CD14-positive monocyte (primary cell): Measurements from ENCODE around the gene GGN. TPM values are rescaled to one million over a fixed set of nuclear protein-coding genes. Genes with fewer than 3 reads are reported as not detected.
A peak's percentile ranks its signal among the peaks of the same experiment; 100 is the strongest.

Source experiments
- DNase-seq, 3 donors: peaks; one replicate each; pipeline ENCODE4 v3.0.0-alpha.2; 2011 to 2022
- H2AFZ ChIP-seq: 2 replicates; pipeline ENCODE4 v1.6.0; 2012; ENCODE audit warnings: mild to moderate bottlenecking, low read depth, low read length, inconsistent platforms; ENCODE audit not compliant: insufficient read depth, poor library complexity, severe bottlenecking
- H3K27ac ChIP-seq, 2 donors: 1 replicate in 1 of 2; 2 replicates in 1 of 2; pipeline ENCODE4 v1.5.1; 2012 to 2013; ENCODE audit warnings: low read length in 2 of 2, control low read depth in 1 of 2, inconsistent platforms in 1 of 2, low read depth in 1 of 2, mild to moderate bottlenecking in 1 of 2
- H3K27me3 ChIP-seq, 2 donors: one replicate each; pipeline versions ENCODE4 v1.6.0 to v1.6.1; 2011 to 2013; ENCODE audit warnings: low read length in 2 of 2; ENCODE audit not compliant: control insufficient read depth in 2 of 2, insufficient read depth in 2 of 2
- H3K36me3 ChIP-seq, 2 donors: replicated peaks in 1 of 2; 1 replicate in 1 of 2; 2 replicates in 1 of 2; pipeline versions ENCODE4 v1.5.1 to v1.6.1; 2012 to 2013; ENCODE audit warnings: low read length in 2 of 2, control low read depth in 1 of 2, inconsistent platforms in 1 of 2, mild to moderate bottlenecking in 1 of 2; ENCODE audit not compliant: insufficient read depth in 2 of 2, control insufficient read depth in 1 of 2
- H3K4me1 ChIP-seq, 2 donors: 1 replicate in 1 of 2; 2 replicates in 1 of 2; pipeline versions ENCODE4 v1.5.1 to v1.6.1; 2012 to 2013; ENCODE audit warnings: low read length in 2 of 2, control low read depth in 1 of 2, inconsistent platforms in 1 of 2, mild to moderate bottlenecking in 1 of 2, moderate library complexity in 1 of 2; ENCODE audit not compliant: insufficient read depth in 2 of 2, control insufficient read depth in 1 of 2
- H3K4me2 ChIP-seq: replicated peaks from 2 replicates; pipeline ENCODE3; 2012; ENCODE audit warnings: low read length, moderate library complexity, mild to moderate bottlenecking; ENCODE audit not compliant: poor library complexity, severe bottlenecking; ENCODE audit errors: extremely low read depth
- H3K4me3 ChIP-seq, 3 experiments: fragments of 200-600 bp in 1 of 3; sonication (generic) in 1 of 3; replicated peaks in 1 of 3; 1 replicate in 2 of 3; 2 replicates in 1 of 3; pipeline ENCODE4 v1.5.1; 2011 to 2013; ENCODE audit warnings: low read length in 3 of 3, mild to moderate bottlenecking in 3 of 3, control low read depth in 2 of 3, low read depth in 2 of 3, inconsistent platforms in 1 of 3, moderate library complexity in 1 of 3
- H3K79me2 ChIP-seq: 2 replicates; pipeline ENCODE4 v1.6.0; 2012; ENCODE audit warnings: mild to moderate bottlenecking, control low read depth, inconsistent platforms, low read length, moderate library complexity; ENCODE audit not compliant: insufficient read depth
- H3K9ac ChIP-seq: 2 replicates; pipeline ENCODE4 v1.6.0; 2017; ENCODE audit warnings: low read length, mild to moderate bottlenecking; ENCODE audit not compliant: insufficient read depth, poor library complexity, severe bottlenecking
- H3K9me3 ChIP-seq, 2 donors: replicated peaks in 1 of 2; 1 replicate in 1 of 2; 2 replicates in 1 of 2; pipeline versions ENCODE4 v1.5.1 to v1.6.1; 2012 to 2013; ENCODE audit warnings: low read length in 2 of 2, control low read depth in 1 of 2; ENCODE audit not compliant: control insufficient read depth in 1 of 2, insufficient read depth in 1 of 2
- H4K20me1 ChIP-seq: 2 replicates; pipeline ENCODE4 v1.6.0; 2012; ENCODE audit warnings: mild to moderate bottlenecking, low read length, control low read depth, moderate library complexity; ENCODE audit not compliant: insufficient read depth
- H3K27ac Mint-ChIP-seq, 7 donors: one replicate each; pipeline ENCODE4 v1.8.0; 2020; ENCODE audit warnings: mild to moderate bottlenecking in 7 of 7, mixed read lengths in 7 of 7, moderate library complexity in 6 of 7, inconsistent platforms in 2 of 7
- H3K27me3 Mint-ChIP-seq, 3 donors: one replicate each; pipeline ENCODE4 v1.8.0; 2021 to 2022; ENCODE audit warnings: low read depth in 3 of 3, mild to moderate bottlenecking in 3 of 3, mixed read lengths in 3 of 3, moderate library complexity in 3 of 3, inconsistent platforms in 1 of 3
- H3K36me3 Mint-ChIP-seq, 2 donors: one replicate each; pipeline ENCODE4 v1.8.0; 2020; ENCODE audit warnings: mixed read lengths in 2 of 2, inconsistent platforms in 1 of 2, mild to moderate bottlenecking in 1 of 2
- H3K4me1 Mint-ChIP-seq: one replicate; pipeline ENCODE4 v1.8.0; 2020; ENCODE audit warnings: mild to moderate bottlenecking, mixed read lengths
- H3K4me3 Mint-ChIP-seq, 2 donors: one replicate each; pipeline ENCODE4 v1.8.0; 2020; ENCODE audit warnings: mild to moderate bottlenecking in 2 of 2, mixed read lengths in 2 of 2, moderate library complexity in 1 of 2
- H3K9me3 Mint-ChIP-seq, 7 donors: one replicate each; pipeline ENCODE4 v1.8.0; 2020 to 2022; ENCODE audit warnings: mixed read lengths in 7 of 7, mild to moderate bottlenecking in 6 of 7, moderate library complexity in 6 of 7, inconsistent platforms in 2 of 7
- WGBS: methylation state at CpG from one replicate; pipeline ENCODE4 v1.1.5; 2013; ENCODE audit warnings: missing lambda C conversion rate; ENCODE audit not compliant: insufficient coverage; 5-methylcytosine and 5-hydroxymethylcytosine counted together
- intact Hi-C, 2 donors: fragments of 100-400 bp; cut with micrococcal nuclease; formaldehyde crosslinking; loops; one replicate each; pipeline versions ENCODE4 v1.15.0 to v1.15.1; 2023
- polyA plus RNA-seq, 3 donors: library from polyadenylated mRNA; depleted of rRNA in 1 of 3; unstranded in 2 of 3; stranded (reverse) in 1 of 3; fragments of 300-500 nt in 2 of 3; fragments of >200 nt in 1 of 3; fragmentation: Illumina TruSeq in 2 of 3; gene quantifications; 1 replicate in 2 of 3; 2 replicates in 1 of 3; pipeline ENCODE4 v1.2.3, GENCODE V29; 2012 to 2021
- TF ChIP-seq, protein P1 (sequence below): fragments of 200-600 bp; IDR thresholded peaks from one replicate; pipeline ENCODE4 v1.8.0; 2022; ENCODE audit warnings: antibody characterized with exemption, mild to moderate bottlenecking

GGN gene
- polyA plus RNA-seq, 3 donors: 0.12 to 0.56 TPM; not detected in 1

DNA sequence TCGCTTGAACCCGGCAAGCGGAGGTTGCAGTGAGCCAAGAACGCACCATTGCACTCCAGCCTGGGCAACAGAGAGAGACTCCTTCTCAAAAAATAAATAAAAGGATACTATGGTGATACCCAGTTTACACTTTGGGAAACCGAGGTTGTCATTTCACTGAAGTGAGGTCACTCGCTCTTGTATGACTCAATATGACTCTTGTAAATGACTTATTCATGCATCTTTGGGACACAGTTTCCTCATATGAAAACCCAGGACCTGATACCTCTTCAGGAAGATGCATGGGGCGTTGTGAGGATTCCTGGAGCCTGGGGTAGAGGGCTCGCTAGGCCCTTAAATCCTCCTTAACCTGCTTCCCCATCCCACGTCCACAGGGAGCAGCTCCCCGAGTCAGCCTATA is 9.0 kb downstream of the GGN start:
- Histone ChIP-seq H3K79me2 (peaks cover 29% of the 10 kb centered on the region), H3K9me3 (no peaks in the 10 kb centered on the region), H3K4me2 (no peak overlapping the region), H3K27me3 (no peaks in the 10 kb centered on the region), H3K36me3 (peaks cover 48 to 77% of the 10 kb centered on the region in 2 donors), H2AFZ (no peak overlapping the region), H4K20me1 (peaks cover 55% of the 10 kb centered on the region), H3K4me3 (no peak overlapping the region), H3K4me1 (peaks cover 16 to 21% of the 10 kb centered on the region in 2 donors), H3K27ac (no peak overlapping the region), H3K9ac (no peak overlapping the region)
- TF ChIP-seq, protein P1, sequence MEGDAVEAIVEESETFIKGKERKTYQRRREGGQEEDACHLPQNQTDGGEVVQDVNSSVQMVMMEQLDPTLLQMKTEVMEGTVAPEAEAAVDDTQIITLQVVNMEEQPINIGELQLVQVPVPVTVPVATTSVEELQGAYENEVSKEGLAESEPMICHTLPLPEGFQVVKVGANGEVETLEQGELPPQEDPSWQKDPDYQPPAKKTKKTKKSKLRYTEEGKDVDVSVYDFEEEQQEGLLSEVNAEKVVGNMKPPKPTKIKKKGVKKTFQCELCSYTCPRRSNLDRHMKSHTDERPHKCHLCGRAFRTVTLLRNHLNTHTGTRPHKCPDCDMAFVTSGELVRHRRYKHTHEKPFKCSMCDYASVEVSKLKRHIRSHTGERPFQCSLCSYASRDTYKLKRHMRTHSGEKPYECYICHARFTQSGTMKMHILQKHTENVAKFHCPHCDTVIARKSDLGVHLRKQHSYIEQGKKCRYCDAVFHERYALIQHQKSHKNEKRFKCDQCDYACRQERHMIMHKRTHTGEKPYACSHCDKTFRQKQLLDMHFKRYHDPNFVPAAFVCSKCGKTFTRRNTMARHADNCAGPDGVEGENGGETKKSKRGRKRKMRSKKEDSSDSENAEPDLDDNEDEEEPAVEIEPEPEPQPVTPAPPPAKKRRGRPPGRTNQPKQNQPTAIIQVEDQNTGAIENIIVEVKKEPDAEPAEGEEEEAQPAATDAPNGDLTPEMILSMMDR: no peak
- peaks cover 55 to 78% of the 10 kb centered on the region in 2 donors for H3K36me3 Mint-ChIP-seq
- peaks cover 0 to 3% (median 0%) of the 10 kb centered on the region in 7 donors for H3K9me3 Mint-ChIP-seq
- H3K4me1 Mint-ChIP-seq: peaks cover 24% of the 10 kb centered on the region
- 98% methylated on average over 5 of the region's 10 CpGs for WGBS
- DNase-seq: no peak
- no peak overlapping the region for H3K27ac Mint-ChIP-seq
- peaks cover 0 to 1% (median 1%) of the 10 kb centered on the region in 3 donors for H3K27me3 Mint-ChIP-seq
- no peak overlapping the region for H3K4me3 Mint-ChIP-seq
- intact Hi-C loops: no loop called here

DNA sequence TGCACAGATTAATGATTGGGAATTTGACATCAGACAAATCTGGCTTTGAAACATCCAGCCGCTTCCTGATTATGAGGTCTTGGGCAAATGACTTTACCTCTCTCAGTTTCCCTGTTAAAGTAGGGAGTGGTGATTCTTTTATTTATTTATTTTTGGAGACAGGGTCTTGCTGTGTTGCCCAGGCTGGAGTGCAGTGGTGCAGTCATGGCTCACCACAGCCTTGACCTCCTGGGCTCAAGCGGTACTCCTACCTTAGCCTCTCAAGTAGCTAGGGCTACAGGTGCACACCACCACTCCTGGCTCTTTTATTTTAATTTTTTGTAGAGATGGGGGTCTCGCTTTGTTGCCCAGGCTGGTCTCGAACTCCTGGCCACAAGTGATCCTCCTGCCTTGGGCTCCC is 10.8 kb downstream of the GGN start:
- no peak overlapping the region for H3K27ac Mint-ChIP-seq
- intact Hi-C loops: no loop called here
- peaks cover 37 to 60% of the 10 kb centered on the region in 2 donors for H3K36me3 Mint-ChIP-seq
- no peaks in the 10 kb centered on the region for H3K9me3 ChIP-seq
- no peak overlapping the region for H3K9ac ChIP-seq
- H3K4me3 ChIP-seq: no peak overlapping the region
- peaks cover 0 to 3% (median 0%) of the 10 kb centered on the region in 7 donors for H3K9me3 Mint-ChIP-seq
- H3K4me2 ChIP-seq: no peak overlapping the region
- no peak overlapping the region for H2AFZ ChIP-seq
- WGBS: no CpG with 5 or more reads among the region's 4 CpGs
- peaks cover 18 to 23% of the 10 kb centered on the region in 2 donors for H3K4me1 ChIP-seq
- H3K36me3 ChIP-seq: peaks cover 32 to 59% of the 10 kb centered on the region in 2 donors
- H3K79me2 ChIP-seq: peaks cover 29% of the 10 kb centered on the region
- H3K4me3 Mint-ChIP-seq: no peak overlapping the region
- H4K20me1 ChIP-seq: peaks cover 45% of the 10 kb centered on the region
- peaks cover 24% of the 10 kb centered on the region for H3K4me1 Mint-ChIP-seq
- no peaks in the 10 kb centered on the region for H3K27me3 ChIP-seq
- DNase-seq: no peak
- TF ChIP-seq, protein P1: no peak
- H3K27me3 Mint-ChIP-seq: peaks cover 5 to 7% (median 6%) of the 10 kb centered on the region in 3 donors
- peak overlapping the region in 1 of 2 donors; percentile 32 for H3K27ac ChIP-seq
